Measurements from ENCODE around the gene DOHH. TPM values are rescaled to one million over a fixed set of nuclear protein-coding genes. Genes with fewer than 3 reads are reported as not detected.
A peak's percentile ranks its signal among the peaks of the same experiment; 100 is the strongest.
"Not testable (repeated sequence)": the region's sequence is repeated elsewhere in the genome, so short reads cannot be mapped to it uniquely, and the experiment has no call there.

The DOHH gene
- total RNA-seq, 1 donor from 2014 or later: 14.5 TPM

DNA sequence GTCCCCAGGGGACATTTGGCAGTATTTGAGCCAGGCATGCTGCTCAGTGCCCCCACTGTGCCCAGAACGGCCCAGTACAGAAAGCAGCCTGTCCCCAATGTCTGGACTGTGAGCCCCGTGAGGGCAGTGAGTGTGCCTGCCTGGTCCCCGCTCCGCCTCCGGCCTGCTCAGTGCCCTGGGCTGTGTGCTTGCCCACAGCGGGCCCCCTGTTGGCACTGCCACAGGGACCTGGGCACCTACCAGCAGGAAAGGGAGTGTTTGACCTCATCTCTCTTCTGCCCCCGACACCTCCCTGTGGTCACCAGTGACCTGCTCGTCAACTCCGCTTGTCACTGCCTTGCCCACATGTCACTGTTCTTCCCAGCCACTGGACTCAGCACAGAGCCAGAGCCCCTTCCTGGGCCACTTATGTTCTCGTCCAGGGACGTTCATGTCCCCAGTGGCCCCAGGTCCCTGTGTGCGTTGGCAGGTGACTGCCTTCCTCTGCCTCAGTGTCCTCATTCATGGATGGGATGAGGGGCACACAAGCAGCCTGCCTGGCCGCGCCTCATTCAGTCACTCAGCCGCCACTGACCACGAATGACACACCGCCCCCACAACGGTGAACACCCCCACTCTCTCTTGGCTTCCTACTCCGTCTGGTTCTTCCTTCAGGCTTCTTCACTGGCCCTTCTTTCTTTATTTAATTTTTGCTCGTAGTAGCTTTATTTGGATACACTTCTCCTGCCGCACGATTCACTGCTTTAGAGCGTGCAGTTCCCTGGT, 8.5 kb upstream of the DOHH start:
- Mint-ChIP-seq H3K27me3 (ENCODE audit: low read depth, unreplicated experiment) (no peaks in the 10 kb centered on the region), H3K4me1 (ENCODE audit: low read depth, unreplicated experiment) (peaks cover 26% of the 10 kb centered on the region), H3K27ac (ENCODE audit: unreplicated experiment) (peak overlapping the region; percentile 98), H3K36me3 (ENCODE audit: low read depth, unreplicated experiment) (peaks cover 6% of the 10 kb centered on the region), H3K4me3 (ENCODE audit: unreplicated experiment) (peak overlapping the region; percentile 76), H3K9me3 (ENCODE audit: unreplicated experiment) (no peaks in the 10 kb centered on the region)
- DNase-seq (ENCODE audit: low read depth) (no peak), FAIRE-seq (no peak)
- Histone ChIP-seq H3K79me2 (ENCODE audit: insufficient read depth, low read length) (peaks cover 78% of the 10 kb centered on the region), H3K27ac (ENCODE audit: low read depth, low read length) (peak overlapping the region; percentile 88), H2AFZ (ENCODE audit: low read depth, low read length) (no peak overlapping the region), H4K20me1 (ENCODE audit: insufficient read depth, low read length) (peaks cover 67% of the 10 kb centered on the region), H3K9ac (ENCODE audit: low read length) (peak overlapping the region; percentile 72), H3K27me3 (ENCODE audit: insufficient read depth, low read length) (no peaks in the 10 kb centered on the region), H3K4me2 (ENCODE audit: low read length) (peak overlapping the region; percentile 100), H3K9me3 (ENCODE audit: insufficient read depth, low read depth, low read length) (no peaks in the 10 kb centered on the region), H3K4me1 (ENCODE audit: insufficient read depth, low read length) (peaks cover 44% of the 10 kb centered on the region), H3K4me3 (ENCODE audit: insufficient read depth, low read depth, low read length) (peak overlapping the region; percentile 12), H3K36me3 (ENCODE audit: insufficient read depth, low read length) (no peaks in the 10 kb centered on the region)
- TF ChIP-seq, protein P1, sequence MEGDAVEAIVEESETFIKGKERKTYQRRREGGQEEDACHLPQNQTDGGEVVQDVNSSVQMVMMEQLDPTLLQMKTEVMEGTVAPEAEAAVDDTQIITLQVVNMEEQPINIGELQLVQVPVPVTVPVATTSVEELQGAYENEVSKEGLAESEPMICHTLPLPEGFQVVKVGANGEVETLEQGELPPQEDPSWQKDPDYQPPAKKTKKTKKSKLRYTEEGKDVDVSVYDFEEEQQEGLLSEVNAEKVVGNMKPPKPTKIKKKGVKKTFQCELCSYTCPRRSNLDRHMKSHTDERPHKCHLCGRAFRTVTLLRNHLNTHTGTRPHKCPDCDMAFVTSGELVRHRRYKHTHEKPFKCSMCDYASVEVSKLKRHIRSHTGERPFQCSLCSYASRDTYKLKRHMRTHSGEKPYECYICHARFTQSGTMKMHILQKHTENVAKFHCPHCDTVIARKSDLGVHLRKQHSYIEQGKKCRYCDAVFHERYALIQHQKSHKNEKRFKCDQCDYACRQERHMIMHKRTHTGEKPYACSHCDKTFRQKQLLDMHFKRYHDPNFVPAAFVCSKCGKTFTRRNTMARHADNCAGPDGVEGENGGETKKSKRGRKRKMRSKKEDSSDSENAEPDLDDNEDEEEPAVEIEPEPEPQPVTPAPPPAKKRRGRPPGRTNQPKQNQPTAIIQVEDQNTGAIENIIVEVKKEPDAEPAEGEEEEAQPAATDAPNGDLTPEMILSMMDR (IDR thresholded peaks at IDR 0.05; ENCODE audit: insufficient read depth, low read depth, low read length): no peak
- no peak for TF ChIP-seq EZH2 (IDR thresholded peaks at IDR 0.05; ENCODE audit: insufficient read depth, low read length)

DNA sequence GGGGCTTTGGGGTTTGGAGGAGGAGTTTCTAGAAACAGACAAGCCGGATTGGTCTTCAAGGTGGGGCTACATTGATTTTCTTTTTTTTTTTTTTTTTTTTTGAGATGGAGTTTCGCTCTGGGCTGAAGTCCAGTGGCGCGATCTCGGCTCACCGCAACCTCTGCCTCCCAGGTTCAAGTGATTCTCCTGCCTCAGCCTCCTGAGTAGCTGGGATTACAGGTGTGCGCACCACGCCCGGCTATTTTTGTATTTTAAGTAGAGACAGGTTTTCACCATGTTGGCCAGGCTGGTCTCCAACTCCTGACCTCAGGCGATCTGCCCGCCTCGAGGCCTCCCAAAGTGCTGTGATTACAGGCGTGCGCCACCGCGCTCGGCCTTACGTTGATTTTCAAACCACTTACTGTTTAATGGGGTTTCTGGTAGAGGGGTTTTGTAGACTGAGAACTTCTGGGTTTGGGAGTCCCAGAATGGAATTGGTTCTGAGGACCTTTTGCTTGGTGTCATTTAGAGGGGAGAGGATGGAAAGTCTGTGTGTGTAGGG, 7.7 kb upstream of the DOHH start:
- H3K36me3 ChIP-seq (ENCODE audit: insufficient read depth, low read length); H3K9me3 ChIP-seq (ENCODE audit: insufficient read depth, low read depth, low read length); H3K27me3 Mint-ChIP-seq (ENCODE audit: low read depth, unreplicated experiment); H3K4me3 ChIP-seq (ENCODE audit: insufficient read depth, low read depth, low read length); FAIRE-seq; H3K36me3 Mint-ChIP-seq (ENCODE audit: low read depth, unreplicated experiment); H3K9me3 Mint-ChIP-seq (ENCODE audit: unreplicated experiment); H2AFZ ChIP-seq (ENCODE audit: low read depth, low read length); H3K27me3 ChIP-seq (ENCODE audit: insufficient read depth, low read length); DNase-seq (ENCODE audit: low read depth): not testable (repeated sequence)
- H3K4me3 Mint-ChIP-seq (ENCODE audit: unreplicated experiment): peak overlapping the region; percentile 94
- peaks cover 36% of the 10 kb centered on the region for H3K4me1 ChIP-seq (ENCODE audit: insufficient read depth, low read length)
- peaks cover 59% of the 10 kb centered on the region for H4K20me1 ChIP-seq (ENCODE audit: insufficient read depth, low read length)
- peaks cover 24% of the 10 kb centered on the region for H3K4me1 Mint-ChIP-seq (ENCODE audit: low read depth, unreplicated experiment)
- H3K4me2 ChIP-seq (ENCODE audit: low read length): peak overlapping the region; percentile 100
- peak overlapping the region; percentile 84 for H3K27ac Mint-ChIP-seq (ENCODE audit: unreplicated experiment)
- peak overlapping the region; percentile 88 for H3K27ac ChIP-seq (ENCODE audit: low read depth, low read length)
- peaks cover 70% of the 10 kb centered on the region for H3K79me2 ChIP-seq (ENCODE audit: insufficient read depth, low read length)
- peak overlapping the region; percentile 72 for H3K9ac ChIP-seq (ENCODE audit: low read length)

DNA sequence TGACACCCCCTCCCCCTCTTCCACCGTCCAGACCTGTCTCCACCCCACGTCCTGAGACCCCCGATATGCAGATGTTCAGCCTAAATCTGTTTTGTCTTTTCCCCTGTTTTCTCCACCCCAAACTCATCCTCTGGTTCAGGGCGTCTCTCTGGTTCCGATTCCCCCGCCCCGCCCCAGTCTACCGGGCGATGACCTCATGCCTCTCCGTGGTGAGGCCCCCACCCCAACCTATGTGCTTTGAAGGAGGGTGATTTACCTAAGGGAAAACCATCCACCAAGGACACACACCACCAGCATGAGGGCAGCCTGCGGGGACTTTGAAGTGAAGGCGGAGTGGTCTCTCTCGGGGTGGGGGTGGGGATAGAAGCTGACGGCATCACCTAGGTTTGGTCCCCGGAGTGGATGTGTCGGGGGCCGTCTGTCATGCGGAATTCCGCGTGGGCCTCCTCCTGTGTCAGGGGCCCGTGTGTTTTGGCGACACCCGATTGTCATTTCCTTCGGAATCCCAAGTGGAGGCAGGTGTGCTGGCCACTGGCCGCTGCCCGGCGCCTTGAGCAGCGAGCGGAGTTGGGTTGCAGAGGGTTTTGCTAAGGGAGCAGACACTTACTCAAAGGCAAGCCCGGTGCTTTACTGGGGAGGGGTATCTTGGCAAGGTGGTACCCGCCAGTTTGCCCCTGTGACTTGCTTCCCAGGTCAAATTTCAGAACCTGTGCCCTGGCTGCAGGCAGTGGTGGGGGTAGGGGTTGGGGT, 7.1 kb upstream of the DOHH start:
- Histone ChIP-seq H2AFZ (ENCODE audit: low read depth, low read length) (peak overlapping the region; percentile 9), H3K36me3 (ENCODE audit: insufficient read depth, low read length) (no peaks in the 10 kb centered on the region), H3K4me2 (ENCODE audit: low read length) (peak overlapping the region; percentile 100), H4K20me1 (ENCODE audit: insufficient read depth, low read length) (peaks cover 52% of the 10 kb centered on the region), H3K27ac (ENCODE audit: low read depth, low read length) (peak overlapping the region; percentile 62), H3K4me1 (ENCODE audit: insufficient read depth, low read length) (peaks cover 36% of the 10 kb centered on the region), H3K9ac (ENCODE audit: low read length) (peak overlapping the region; percentile 89), H3K79me2 (ENCODE audit: insufficient read depth, low read length) (peaks cover 64% of the 10 kb centered on the region), H3K9me3 (ENCODE audit: insufficient read depth, low read depth, low read length) (no peaks in the 10 kb centered on the region), H3K4me3 (ENCODE audit: insufficient read depth, low read depth, low read length) (peak overlapping the region; percentile 82), H3K27me3 (ENCODE audit: insufficient read depth, low read length) (no peaks in the 10 kb centered on the region)
- FAIRE-seq (no peak), DNase-seq (ENCODE audit: low read depth) (no peak)
- Mint-ChIP-seq H3K27ac (ENCODE audit: unreplicated experiment) (peak overlapping the region; percentile 93), H3K36me3 (ENCODE audit: low read depth, unreplicated experiment) (peaks cover 6% of the 10 kb centered on the region), H3K4me3 (ENCODE audit: unreplicated experiment) (peak overlapping the region; percentile 94), H3K9me3 (ENCODE audit: unreplicated experiment) (no peaks in the 10 kb centered on the region), H3K27me3 (ENCODE audit: low read depth, unreplicated experiment) (no peaks in the 10 kb centered on the region), H3K4me1 (ENCODE audit: low read depth, unreplicated experiment) (peaks cover 24% of the 10 kb centered on the region)
- TF ChIP-seq, protein P1 (IDR thresholded peaks at IDR 0.05; ENCODE audit: insufficient read depth, low read depth, low read length): no peak
- no peak for TF ChIP-seq EZH2 (IDR thresholded peaks at IDR 0.05; ENCODE audit: insufficient read depth, low read length)
